ENCODE data around the gene LRRC74B. TPM values are rescaled to one million over a fixed set of nuclear protein-coding genes. Genes with fewer than 3 reads are reported as not detected.

The LRRC74B gene
- total RNA-seq, 2 donors from 2014 or later, result not detected

GRCh38 chr22:21105294-21105693, 59.5 kb downstream of the LRRC74B start:
- Histone ChIP-seq H3K9ac (ENCODE audit: low read depth in 2 of 2, low read length in 2 of 2) (no peak overlapping the region), H3K9me3 (no peaks in the 10 kb centered on the region), H3K4me1 (peaks cover 3% of the 10 kb centered on the region), H3K4me3 (no peak overlapping the region), H3K36me3 (no peaks in the 10 kb centered on the region), H3K27me3 (no peaks in the 10 kb centered on the region), H3K27ac (no peak overlapping the region)
- no peak for TF ChIP-seq CTCF (IDR thresholded peaks at IDR 0.05)
- no peak for DNase-seq
- intact Hi-C loops (cut with DNase I), result no loop called here

GRCh38 chr22:21106000-21106399, 60.3 kb downstream of the LRRC74B start:
- TF ChIP-seq CTCF (IDR thresholded peaks at IDR 0.05), result no peak
- intact Hi-C loops (cut with DNase I), result no loop called here

GRCh38 chr22:21108379-21109115, 62.8 kb downstream of the LRRC74B start:
- no peak for DNase-seq
- intact Hi-C loops (cut with DNase I), result no loop called here
- Histone ChIP-seq H3K27ac (no peak overlapping the region), H3K4me1 (no peaks in the 10 kb centered on the region), H3K27me3 (no peaks in the 10 kb centered on the region), H3K9me3 (no peaks in the 10 kb centered on the region), H3K36me3 (no peaks in the 10 kb centered on the region), H3K9ac (ENCODE audit: low read depth in 2 of 2, low read length in 2 of 2) (no peak overlapping the region), H3K4me3 (no peak overlapping the region)
- no peak for TF ChIP-seq CTCF (IDR thresholded peaks at IDR 0.05)

More at GRCh38 chr22:21106000-21106399, 60.3 kb downstream of the LRRC74B start:
- Histone ChIP-seq H3K9ac (ENCODE audit: low read depth in 2 of 2, low read length in 2 of 2) (no peak overlapping the region), H3K27ac (no peak overlapping the region), H3K36me3 (no peaks in the 10 kb centered on the region), H3K4me3 (no peak overlapping the region), H3K27me3 (no peaks in the 10 kb centered on the region), H3K4me1 (peaks cover 3% of the 10 kb centered on the region), H3K9me3 (no peaks in the 10 kb centered on the region)
- no peak for DNase-seq

Small RNA genes lying within 50 kb of the gene (microRNA-seq; reads per million reads assigned to microRNA genes)
- gene MIR649, result not detected

Other genes with a start within 250 kb of the LRRC74B start
- gene PI4KA, start 187.1 kb upstream of the LRRC74B start, total RNA-seq, result 10 to 100 TPM; 69.4 to 86.8 TPM
- 10 to 100 TPM; 25.3 to 39.0 TPM for gene SNAP29, start 186.9 kb upstream of the LRRC74B start, total RNA-seq
- 10 to 100 TPM; 63.6 to 82.5 TPM for gene CRKL, start 128.5 kb upstream of the LRRC74B start, total RNA-seq
- 100 to 1,000 TPM in 1 of 2 donors, 10 to 100 TPM in 1; 76.9 to 156 TPM for gene AIFM3, start 78.7 kb upstream of the LRRC74B start, total RNA-seq
- 10 to 100 TPM; 31.6 to 61.7 TPM for gene LZTR1, start 63.6 kb upstream of the LRRC74B start, total RNA-seq
- gene THAP7, start 43.8 kb upstream of the LRRC74B start, total RNA-seq, result 10 to 100 TPM; 12.9 to 23.3 TPM
- gene P2RX6, start 30.8 kb upstream of the LRRC74B start, total RNA-seq, result under 1 TPM; 0.27 to 0.62 TPM
- 1 to 10 TPM; 3.3 to 3.9 TPM for gene SLC7A4, start 13.4 kb upstream of the LRRC74B start, total RNA-seq

All from colonic mucosa (tissue), 4 donors.